GM18508 (cell line): ENCODE results near the gene PRAMEF13.
"Not testable (repeated sequence)": the region's sequence is repeated elsewhere in the genome, so short reads cannot be mapped to it uniquely, and the experiment has no call there.

Source experiments
- ATAC-seq: cut with Tn5 transposase; IDR thresholded peaks from one replicate; pipeline ENCODE4 v1.9.1; 2021; ENCODE audit warnings: moderate number of reproducible peaks; ENCODE audit not compliant: insufficient read depth, unreplicated experiment

Gene PRAMEF13

GRCh38 chr1:13208712-13209111, 7.5 kb upstream of the PRAMEF13 start:
- ATAC-seq, result not testable (repeated sequence)

GRCh38 chr1:13171548-13171947, 29.7 kb downstream of the PRAMEF13 start, which contains the start of gene PRAMEF9:
Gene PRAMEF9 (plus strand): TSS chr1:13171848. CDS start chr1:13175281, 3,433 bp downstream.
- ATAC-seq, result not testable (repeated sequence)

- not testable (repeated sequence) for ATAC-seq
Observed at GRCh38 chr1:13165531-13165930, 35.7 kb downstream of the PRAMEF13 start, which contains the start of gene HNRNPCL4. Gene HNRNPCL4 (minus strand): TSS chr1:13165631. CDS start chr1:13165467, 164 bp downstream.

DNA sequence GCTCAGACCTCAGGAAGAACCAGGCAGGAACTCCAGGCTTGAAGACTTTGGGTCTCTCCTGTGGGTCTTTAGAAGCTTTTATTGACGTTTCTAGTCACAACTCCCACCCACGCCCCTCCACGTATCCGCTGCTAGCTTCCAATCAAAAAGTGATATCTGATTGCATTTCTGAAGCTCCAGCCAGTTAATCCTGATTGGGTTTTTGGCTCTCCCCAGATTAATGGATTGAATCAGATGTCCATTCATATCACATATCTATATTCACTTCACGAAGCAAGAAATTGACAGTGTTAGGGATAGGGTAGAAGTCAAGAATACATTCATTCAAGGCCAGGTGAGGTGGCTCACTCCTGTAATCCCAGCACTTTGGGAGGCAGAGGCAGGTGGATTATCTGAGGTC, 45.3 kb downstream of the PRAMEF13 start, which contains the start of gene PRAMEF26:
PRAMEF26 (minus strand) TSS at position 101 of the 400 bp plus-strand sequence. CDS start 2,914 bp downstream, outside the sequence.
- ATAC-seq, result not testable (repeated sequence)
